A673 (cell line): ENCODE data around the gene USP3.

ENCODE experiments used
- EZH2 ChIP-seq: fragments of 200-600 bp; sonication (generic); IDR thresholded peaks from 2 replicates; pipeline ENCODE4 v1.6.1; 2017; ENCODE audit warnings: borderline replicate concordance, low read depth, mild to moderate bottlenecking, mixed read lengths, antibody characterized with exemption, low read length; ENCODE audit not compliant: poor library complexity, severe bottlenecking
- TF ChIP-seq, protein P1 (sequence below): fragments of 300-800, 200-600 bp; sonication (generic); conservative IDR thresholded peaks from 2 replicates; pipeline ENCODE4 v1.5.1; 2017; ENCODE audit warnings: low read depth, mild to moderate bottlenecking, antibody characterized with exemption, low read length, moderate library complexity, mixed read lengths

DNA sequence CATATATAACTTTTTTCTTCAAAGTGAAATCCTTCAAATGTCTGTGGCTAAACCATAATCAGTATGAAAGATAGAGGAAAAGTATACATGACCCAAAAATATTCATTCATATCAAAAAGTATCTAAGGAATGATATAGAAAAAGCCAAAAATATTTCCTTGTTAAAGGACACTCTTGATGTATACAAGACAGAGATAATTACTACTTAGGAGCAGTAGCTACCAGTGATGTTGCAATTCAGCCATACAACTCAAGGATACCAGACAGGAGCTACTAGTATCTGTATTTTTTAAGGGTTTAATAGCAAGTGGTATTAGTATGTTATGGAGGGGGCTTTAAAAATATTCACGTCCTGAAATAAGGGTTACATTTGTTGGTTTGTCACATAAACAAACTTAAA, 129.8 kb downstream of the USP3 start:
- TF ChIP-seq, protein P1, sequence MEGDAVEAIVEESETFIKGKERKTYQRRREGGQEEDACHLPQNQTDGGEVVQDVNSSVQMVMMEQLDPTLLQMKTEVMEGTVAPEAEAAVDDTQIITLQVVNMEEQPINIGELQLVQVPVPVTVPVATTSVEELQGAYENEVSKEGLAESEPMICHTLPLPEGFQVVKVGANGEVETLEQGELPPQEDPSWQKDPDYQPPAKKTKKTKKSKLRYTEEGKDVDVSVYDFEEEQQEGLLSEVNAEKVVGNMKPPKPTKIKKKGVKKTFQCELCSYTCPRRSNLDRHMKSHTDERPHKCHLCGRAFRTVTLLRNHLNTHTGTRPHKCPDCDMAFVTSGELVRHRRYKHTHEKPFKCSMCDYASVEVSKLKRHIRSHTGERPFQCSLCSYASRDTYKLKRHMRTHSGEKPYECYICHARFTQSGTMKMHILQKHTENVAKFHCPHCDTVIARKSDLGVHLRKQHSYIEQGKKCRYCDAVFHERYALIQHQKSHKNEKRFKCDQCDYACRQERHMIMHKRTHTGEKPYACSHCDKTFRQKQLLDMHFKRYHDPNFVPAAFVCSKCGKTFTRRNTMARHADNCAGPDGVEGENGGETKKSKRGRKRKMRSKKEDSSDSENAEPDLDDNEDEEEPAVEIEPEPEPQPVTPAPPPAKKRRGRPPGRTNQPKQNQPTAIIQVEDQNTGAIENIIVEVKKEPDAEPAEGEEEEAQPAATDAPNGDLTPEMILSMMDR: no peak
- TF ChIP-seq EZH2: no peak
